Mammary epithelial cell (primary cell): ENCODE data around the gene SLX4.

Experiments
- EZH2 ChIP-seq: IDR thresholded peaks from 2 replicates; pipeline ENCODE4 v1.6.1; 2012; ENCODE audit warnings: low read length, inconsistent platforms, borderline replicate concordance
- TF ChIP-seq, protein P1 (sequence below), 2 donors: IDR thresholded peaks in 1 of 2; conservative IDR thresholded peaks in 1 of 2; 2 replicates each; pipeline ENCODE4 v1.5.1; 2011 to 2012; ENCODE audit warnings: inconsistent platforms in 2 of 2, low read length in 2 of 2, mild to moderate bottlenecking in 2 of 2, control low read depth in 1 of 2, low read depth in 1 of 2; ENCODE audit not compliant: insufficient read depth in 1 of 2; ENCODE audit errors: extremely low read depth in 1 of 2

DNA sequence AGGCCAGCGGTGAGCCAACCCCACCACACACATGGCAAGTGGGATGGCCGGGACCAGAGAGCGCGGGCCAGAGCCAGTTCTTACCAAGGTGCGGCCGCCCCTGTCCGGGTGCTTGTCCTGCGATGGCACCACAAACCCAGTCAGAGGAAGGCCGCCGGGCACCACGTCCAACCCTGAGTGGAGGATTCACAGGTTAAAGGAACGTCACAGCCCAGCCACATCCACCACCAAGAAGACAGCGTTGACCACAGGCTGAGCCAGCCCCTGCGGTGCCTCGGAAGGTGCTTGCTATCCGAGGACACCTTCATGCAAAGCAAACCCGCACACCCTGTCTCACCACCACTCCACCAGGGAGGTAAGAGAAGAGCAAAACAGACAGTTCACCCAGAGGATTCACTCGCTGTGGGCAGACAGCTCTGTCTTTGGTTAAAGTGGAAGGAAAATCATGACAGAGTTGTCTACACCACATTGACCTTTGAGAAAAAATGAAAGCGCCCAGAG lies 15.8 kb downstream of the SLX4 start:
- TF ChIP-seq EZH2, result no peak
- TF ChIP-seq, protein P1, sequence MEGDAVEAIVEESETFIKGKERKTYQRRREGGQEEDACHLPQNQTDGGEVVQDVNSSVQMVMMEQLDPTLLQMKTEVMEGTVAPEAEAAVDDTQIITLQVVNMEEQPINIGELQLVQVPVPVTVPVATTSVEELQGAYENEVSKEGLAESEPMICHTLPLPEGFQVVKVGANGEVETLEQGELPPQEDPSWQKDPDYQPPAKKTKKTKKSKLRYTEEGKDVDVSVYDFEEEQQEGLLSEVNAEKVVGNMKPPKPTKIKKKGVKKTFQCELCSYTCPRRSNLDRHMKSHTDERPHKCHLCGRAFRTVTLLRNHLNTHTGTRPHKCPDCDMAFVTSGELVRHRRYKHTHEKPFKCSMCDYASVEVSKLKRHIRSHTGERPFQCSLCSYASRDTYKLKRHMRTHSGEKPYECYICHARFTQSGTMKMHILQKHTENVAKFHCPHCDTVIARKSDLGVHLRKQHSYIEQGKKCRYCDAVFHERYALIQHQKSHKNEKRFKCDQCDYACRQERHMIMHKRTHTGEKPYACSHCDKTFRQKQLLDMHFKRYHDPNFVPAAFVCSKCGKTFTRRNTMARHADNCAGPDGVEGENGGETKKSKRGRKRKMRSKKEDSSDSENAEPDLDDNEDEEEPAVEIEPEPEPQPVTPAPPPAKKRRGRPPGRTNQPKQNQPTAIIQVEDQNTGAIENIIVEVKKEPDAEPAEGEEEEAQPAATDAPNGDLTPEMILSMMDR (conservative IDR thresholded peaks at IDR 0.05 in 1 of 2, IDR thresholded peaks at IDR 0.05 in 1 of 2; ENCODE audit: extremely low read depth in 1 of 2, insufficient read depth in 1 of 2, low read depth in 1 of 2, low read length in 2 of 2), result no peak
